DOHH2 (cell line): ENCODE measurements around the gene HCCS.

Experiments used
- H3F3A ChIP-seq: fragments of 200-600 bp; sonication (generic), shearing (Covaris generic); 2 replicates; pipeline ENCODE4 v1.6.0; 2016; ENCODE audit warnings: antibody characterized with exemption, mild to moderate bottlenecking; ENCODE audit not compliant: control insufficient read depth, insufficient read depth
- H3K27ac ChIP-seq: fragments of 200-600 bp; sonication (generic); 2 replicates; pipeline ENCODE4 v1.5.1; 2014; ENCODE audit warnings: low read depth, mild to moderate bottlenecking, low read length, moderate library complexity
- H3K27me3 ChIP-seq: fragments of 200-600 bp; sonication (generic); 2 replicates; pipeline ENCODE4 v1.6.1; 2014; ENCODE audit warnings: mild to moderate bottlenecking, low read length, mixed read lengths; ENCODE audit not compliant: control insufficient read depth
- H3K36me3 ChIP-seq: fragments of 200-600 bp; sonication (generic); 2 replicates; pipeline ENCODE4 v1.6.1; 2014; ENCODE audit warnings: mild to moderate bottlenecking, low read length, moderate library complexity, mixed read lengths; ENCODE audit not compliant: control insufficient read depth
- H3K4me1 ChIP-seq: fragments of 200-600 bp; sonication (generic); 2 replicates; pipeline ENCODE4 v1.6.1; 2014; ENCODE audit warnings: mild to moderate bottlenecking, low read length, mixed read lengths; ENCODE audit not compliant: control insufficient read depth
- H3K4me2 ChIP-seq: fragments of 200-600 bp; sonication (generic); 2 replicates; pipeline ENCODE4 v1.6.0; 2014; ENCODE audit warnings: mild to moderate bottlenecking, low read length, moderate library complexity
- H3K4me3 ChIP-seq: fragments of 200-600 bp; sonication (generic); 2 replicates; pipeline ENCODE4 v1.5.1; 2014; ENCODE audit warnings: mild to moderate bottlenecking, low read length, mixed read lengths
- H3K79me2 ChIP-seq: fragments of 200-600 bp; sonication (generic); 2 replicates; pipeline ENCODE4 v1.6.1; 2014; ENCODE audit warnings: mild to moderate bottlenecking, low read length, mixed read lengths; ENCODE audit not compliant: control insufficient read depth
- H3K9me2 ChIP-seq: fragments of 200-600 bp; sonication (generic); replicated peaks from 2 replicates; pipeline ENCODE4 v1.6.1; 2014; ENCODE audit warnings: mild to moderate bottlenecking, low read length, mixed read lengths; ENCODE audit not compliant: control insufficient read depth
- H3K9me3 ChIP-seq: fragments of 200-600 bp; sonication (generic); 2 replicates; pipeline ENCODE4 v1.6.1; 2014; ENCODE audit warnings: antibody characterized with exemption, low read length, mixed read lengths; ENCODE audit not compliant: control insufficient read depth, insufficient read depth
- H4K20me1 ChIP-seq: fragments of 200-600 bp; sonication (generic); 2 replicates; pipeline ENCODE4 v1.6.0; 2014; ENCODE audit warnings: low read depth, mild to moderate bottlenecking, antibody characterized with exemption, low read length, moderate library complexity; ENCODE audit not compliant: control insufficient read depth, insufficient read depth
- CTCF ChIP-seq: fragments of 200-600 bp; sonication (generic); IDR thresholded peaks from one replicate; pipeline ENCODE4 v1.5.1; 2014; ENCODE audit warnings: antibody characterized with exemption, mild to moderate bottlenecking, low read depth, low read length; ENCODE audit not compliant: poor library complexity, severe bottlenecking
- EZH2phosphoT487 ChIP-seq: fragments of 200-600 bp; sonication (generic); IDR thresholded peaks from 2 replicates; pipeline ENCODE4 v1.6.1; 2017; ENCODE audit warnings: borderline replicate concordance, mild to moderate bottlenecking, antibody characterized with exemption, low read length, moderate library complexity, mixed read lengths

The HCCS gene

DNA sequence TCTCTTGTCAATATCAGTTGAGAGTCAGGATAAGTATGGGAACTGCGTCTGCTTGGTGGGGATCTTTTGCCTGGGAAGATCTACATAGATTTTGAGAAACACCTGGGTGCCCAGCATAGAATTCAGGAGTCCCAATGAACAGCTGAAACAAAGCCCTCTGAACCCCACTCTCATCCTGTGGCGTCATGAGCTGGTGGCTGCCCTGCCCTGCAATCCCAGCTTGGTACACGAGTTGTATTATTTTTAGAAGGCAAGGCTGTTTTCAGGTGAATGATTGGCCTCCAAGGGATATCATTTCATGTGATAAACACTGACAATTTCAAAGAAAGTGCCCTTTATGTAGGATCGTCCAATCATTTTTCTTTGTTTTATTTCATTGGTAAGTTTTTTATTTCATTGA, 60.8 kb downstream of the HCCS start:
- no peak for TF ChIP-seq CTCF
- TF ChIP-seq EZH2phosphoT487 = no peak
- no peaks in the 10 kb centered on the region for H4K20me1 ChIP-seq

GRCh38 chrX:11172415-11172814, 61.3 kb downstream of the HCCS start:
- no peak overlapping the region for H3K27ac ChIP-seq
- no peaks in the 10 kb centered on the region for H3K9me3 ChIP-seq
- H4K20me1 ChIP-seq = no peaks in the 10 kb centered on the region
- H3K79me2 ChIP-seq = no peaks in the 10 kb centered on the region
- no peaks in the 10 kb centered on the region for H3K9me2 ChIP-seq
- no peak overlapping the region for H3K4me2 ChIP-seq
- no peaks in the 10 kb centered on the region for H3K36me3 ChIP-seq
- no peak overlapping the region for H3K4me3 ChIP-seq
- H3K4me1 ChIP-seq = no peaks in the 10 kb centered on the region
- TF ChIP-seq EZH2phosphoT487 (no peak), CTCF (no peak)
- no peaks in the 10 kb centered on the region for H3F3A ChIP-seq
- H3K27me3 ChIP-seq = no peaks in the 10 kb centered on the region

More for the DNA sequence above, 60.8 kb downstream of the HCCS start:
- H3K79me2 ChIP-seq = no peaks in the 10 kb centered on the region
- no peaks in the 10 kb centered on the region for H3K4me1 ChIP-seq
- H3K9me3 ChIP-seq = no peaks in the 10 kb centered on the region
- no peak overlapping the region for H3K4me3 ChIP-seq
- H3K4me2 ChIP-seq = no peak overlapping the region
- H3K27ac ChIP-seq = no peak overlapping the region
- H3K27me3 ChIP-seq = no peaks in the 10 kb centered on the region
- H3K36me3 ChIP-seq = no peaks in the 10 kb centered on the region
- no peaks in the 10 kb centered on the region for H3K9me2 ChIP-seq
- no peaks in the 10 kb centered on the region for H3F3A ChIP-seq
